ENCODE results near the gene OR5K3. TPM values are rescaled to one million over a fixed set of nuclear protein-coding genes. Genes with fewer than 3 reads are reported as not detected.

The OR5K3 gene
- total RNA-seq (not detected), polyA plus RNA-seq (not detected)

- Histone ChIP-seq H3K9me3 (no peaks in the 10 kb centered on the region), H3K4me3 (no peak within 1 kb of the TSS), H3K36me3 (no peaks in the 10 kb centered on the region), H3K27me3 (no peaks in the 10 kb centered on the region), H3K4me1 (no peaks in the 10 kb centered on the region), H3K27ac (no peak within 1 kb of the TSS)
- intact Hi-C loops (cut with DNase I): no loop called here
- DNase-seq: no peak
- no peak for TF ChIP-seq POLR2AphosphoS5 (IDR thresholded peaks at IDR 0.05)
- no peak for TF ChIP-seq EP300 (IDR thresholded peaks at IDR 0.05)
- TF ChIP-seq POLR2A (IDR thresholded peaks at IDR 0.05): no peak
- TF ChIP-seq, protein P1, sequence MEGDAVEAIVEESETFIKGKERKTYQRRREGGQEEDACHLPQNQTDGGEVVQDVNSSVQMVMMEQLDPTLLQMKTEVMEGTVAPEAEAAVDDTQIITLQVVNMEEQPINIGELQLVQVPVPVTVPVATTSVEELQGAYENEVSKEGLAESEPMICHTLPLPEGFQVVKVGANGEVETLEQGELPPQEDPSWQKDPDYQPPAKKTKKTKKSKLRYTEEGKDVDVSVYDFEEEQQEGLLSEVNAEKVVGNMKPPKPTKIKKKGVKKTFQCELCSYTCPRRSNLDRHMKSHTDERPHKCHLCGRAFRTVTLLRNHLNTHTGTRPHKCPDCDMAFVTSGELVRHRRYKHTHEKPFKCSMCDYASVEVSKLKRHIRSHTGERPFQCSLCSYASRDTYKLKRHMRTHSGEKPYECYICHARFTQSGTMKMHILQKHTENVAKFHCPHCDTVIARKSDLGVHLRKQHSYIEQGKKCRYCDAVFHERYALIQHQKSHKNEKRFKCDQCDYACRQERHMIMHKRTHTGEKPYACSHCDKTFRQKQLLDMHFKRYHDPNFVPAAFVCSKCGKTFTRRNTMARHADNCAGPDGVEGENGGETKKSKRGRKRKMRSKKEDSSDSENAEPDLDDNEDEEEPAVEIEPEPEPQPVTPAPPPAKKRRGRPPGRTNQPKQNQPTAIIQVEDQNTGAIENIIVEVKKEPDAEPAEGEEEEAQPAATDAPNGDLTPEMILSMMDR (IDR thresholded peaks at IDR 0.05): no peak
These were observed at the start of gene OR5K3 for GRCh38 chr3:98390366-98390765. TSS of gene OR5K3 (plus strand) at chr3:98390666. CDS start at chr3:98390666, 0 bp downstream.

GRCh38 chr3:98341758-98342157 is 48.7 kb upstream of the OR5K3 start:
- 88 to 94% methylated on average over 6 of the region's 6 CpGs for WGBS, 2 donors
- TF ChIP-seq EP300 (IDR thresholded peaks at IDR 0.05) (no peak), POLR2AphosphoS5 (IDR thresholded peaks at IDR 0.05) (no peak), POLR2A (IDR thresholded peaks at IDR 0.05) (no peak)
- TF ChIP-seq, protein P1 (IDR thresholded peaks at IDR 0.05): no peak
- intact Hi-C loops (cut with DNase I): no loop called here
- no peak overlapping the region for H3K4me3 ChIP-seq
- no peak overlapping the region for H3K27ac ChIP-seq
- DNase-seq: no peak
- H3K36me3 ChIP-seq: no peaks in the 10 kb centered on the region
- no peaks in the 10 kb centered on the region for H3K27me3 ChIP-seq
- no peaks in the 10 kb centered on the region for H3K4me1 ChIP-seq
- H3K9me3 ChIP-seq: no peaks in the 10 kb centered on the region

GRCh38 chr3:98343647-98344507 is 46.6 kb upstream of the OR5K3 start:
- H3K36me3 ChIP-seq: no peaks in the 10 kb centered on the region
- no peaks in the 10 kb centered on the region for H3K4me1 ChIP-seq
- H3K27ac ChIP-seq: no peak overlapping the region
- intact Hi-C loops (cut with DNase I): no loop called here
- 62 to 63% methylated on average over 13 of the region's 13 CpGs for WGBS, 2 donors
- H3K27me3 ChIP-seq: no peaks in the 10 kb centered on the region
- no peaks in the 10 kb centered on the region for H3K9me3 ChIP-seq
- H3K4me3 ChIP-seq: no peak overlapping the region
- TF ChIP-seq POLR2AphosphoS5 (IDR thresholded peaks at IDR 0.05) (no peak), EP300 (IDR thresholded peaks at IDR 0.05) (no peak), POLR2A (IDR thresholded peaks at IDR 0.05) (no peak)
- TF ChIP-seq, protein P1 (IDR thresholded peaks at IDR 0.05): no peak
- no peak for DNase-seq

GRCh38 chr3:98350082-98350481 is 40.4 kb upstream of the OR5K3 start:
- intact Hi-C loops (cut with DNase I): no loop called here
- WGBS, 2 donors: 90 to 93% methylated on average over 3 of the region's 3 CpGs
- DNase-seq: no peak
- TF ChIP-seq POLR2AphosphoS5 (IDR thresholded peaks at IDR 0.05) (no peak), EP300 (IDR thresholded peaks at IDR 0.05) (no peak), POLR2A (IDR thresholded peaks at IDR 0.05) (no peak)
- TF ChIP-seq, protein P1 (IDR thresholded peaks at IDR 0.05): no peak
- Histone ChIP-seq H3K4me3 (no peak overlapping the region), H3K9me3 (no peaks in the 10 kb centered on the region), H3K27ac (no peak overlapping the region), H3K27me3 (no peaks in the 10 kb centered on the region), H3K4me1 (no peaks in the 10 kb centered on the region), H3K36me3 (no peaks in the 10 kb centered on the region)

Measured in sigmoid colon (tissue), 7 donors.